Measurements from ENCODE around the gene MMP11. TPM values are rescaled to one million over a fixed set of nuclear protein-coding genes. Genes with fewer than 3 reads are reported as not detected.

MMP11 gene
- total and polyA plus RNA-seq, 2 experiments from 2014 or later: 5.3 to 17.4 TPM

GRCh38 chr22:23816156-23816976 is 43.7 kb downstream of the MMP11 start:
- Mint-ChIP-seq H3K27ac (no peak overlapping the region), H3K27me3 (ENCODE audit: insufficient read depth, low read depth, poor library complexity) (peaks cover 14% of the 10 kb centered on the region), H3K9me3 (no peaks in the 10 kb centered on the region; the same call in 2 of the 3 replicates), H3K4me3 (no peak overlapping the region), H3K4me1 (peaks cover 9% of the 10 kb centered on the region; the same call in 2 of the 3 replicates), H3K36me3 (ENCODE audit: low read depth) (peaks cover 92% of the 10 kb centered on the region)
- Histone ChIP-seq H3K27ac (ENCODE audit: low read depth) (no peak overlapping the region), H3F3A (replicated peaks; ENCODE audit: low read depth) (no peaks in the 10 kb centered on the region), H3K36me3 (ENCODE audit: insufficient read depth) (peaks cover 45% of the 10 kb centered on the region), H3K9me2 (ENCODE audit: insufficient read depth) (0 out of 2 replicates have a peak, but pooled peaks cover 4% of the 10 kb centered on the region), H4K20me1 (replicated peaks; ENCODE audit: insufficient read depth) (no peaks in the 10 kb centered on the region; the same call in 1 of the 2 replicates), H3K4me2 (no peak overlapping the region), H3K4me1 (ENCODE audit: insufficient read depth) (no peaks in the 10 kb centered on the region), H3K4me3 (no peak overlapping the region), H3K27me3 (ENCODE audit: insufficient read depth) (no peaks in the 10 kb centered on the region), H3K79me2 (replicated peaks; ENCODE audit: insufficient read depth) (no peaks in the 10 kb centered on the region), H2AFZ (no peak overlapping the region)
- ATAC-seq: no peak
- no peak for DNase-seq (ENCODE audit: low spot score)
- TF ChIP-seq, protein P1, sequence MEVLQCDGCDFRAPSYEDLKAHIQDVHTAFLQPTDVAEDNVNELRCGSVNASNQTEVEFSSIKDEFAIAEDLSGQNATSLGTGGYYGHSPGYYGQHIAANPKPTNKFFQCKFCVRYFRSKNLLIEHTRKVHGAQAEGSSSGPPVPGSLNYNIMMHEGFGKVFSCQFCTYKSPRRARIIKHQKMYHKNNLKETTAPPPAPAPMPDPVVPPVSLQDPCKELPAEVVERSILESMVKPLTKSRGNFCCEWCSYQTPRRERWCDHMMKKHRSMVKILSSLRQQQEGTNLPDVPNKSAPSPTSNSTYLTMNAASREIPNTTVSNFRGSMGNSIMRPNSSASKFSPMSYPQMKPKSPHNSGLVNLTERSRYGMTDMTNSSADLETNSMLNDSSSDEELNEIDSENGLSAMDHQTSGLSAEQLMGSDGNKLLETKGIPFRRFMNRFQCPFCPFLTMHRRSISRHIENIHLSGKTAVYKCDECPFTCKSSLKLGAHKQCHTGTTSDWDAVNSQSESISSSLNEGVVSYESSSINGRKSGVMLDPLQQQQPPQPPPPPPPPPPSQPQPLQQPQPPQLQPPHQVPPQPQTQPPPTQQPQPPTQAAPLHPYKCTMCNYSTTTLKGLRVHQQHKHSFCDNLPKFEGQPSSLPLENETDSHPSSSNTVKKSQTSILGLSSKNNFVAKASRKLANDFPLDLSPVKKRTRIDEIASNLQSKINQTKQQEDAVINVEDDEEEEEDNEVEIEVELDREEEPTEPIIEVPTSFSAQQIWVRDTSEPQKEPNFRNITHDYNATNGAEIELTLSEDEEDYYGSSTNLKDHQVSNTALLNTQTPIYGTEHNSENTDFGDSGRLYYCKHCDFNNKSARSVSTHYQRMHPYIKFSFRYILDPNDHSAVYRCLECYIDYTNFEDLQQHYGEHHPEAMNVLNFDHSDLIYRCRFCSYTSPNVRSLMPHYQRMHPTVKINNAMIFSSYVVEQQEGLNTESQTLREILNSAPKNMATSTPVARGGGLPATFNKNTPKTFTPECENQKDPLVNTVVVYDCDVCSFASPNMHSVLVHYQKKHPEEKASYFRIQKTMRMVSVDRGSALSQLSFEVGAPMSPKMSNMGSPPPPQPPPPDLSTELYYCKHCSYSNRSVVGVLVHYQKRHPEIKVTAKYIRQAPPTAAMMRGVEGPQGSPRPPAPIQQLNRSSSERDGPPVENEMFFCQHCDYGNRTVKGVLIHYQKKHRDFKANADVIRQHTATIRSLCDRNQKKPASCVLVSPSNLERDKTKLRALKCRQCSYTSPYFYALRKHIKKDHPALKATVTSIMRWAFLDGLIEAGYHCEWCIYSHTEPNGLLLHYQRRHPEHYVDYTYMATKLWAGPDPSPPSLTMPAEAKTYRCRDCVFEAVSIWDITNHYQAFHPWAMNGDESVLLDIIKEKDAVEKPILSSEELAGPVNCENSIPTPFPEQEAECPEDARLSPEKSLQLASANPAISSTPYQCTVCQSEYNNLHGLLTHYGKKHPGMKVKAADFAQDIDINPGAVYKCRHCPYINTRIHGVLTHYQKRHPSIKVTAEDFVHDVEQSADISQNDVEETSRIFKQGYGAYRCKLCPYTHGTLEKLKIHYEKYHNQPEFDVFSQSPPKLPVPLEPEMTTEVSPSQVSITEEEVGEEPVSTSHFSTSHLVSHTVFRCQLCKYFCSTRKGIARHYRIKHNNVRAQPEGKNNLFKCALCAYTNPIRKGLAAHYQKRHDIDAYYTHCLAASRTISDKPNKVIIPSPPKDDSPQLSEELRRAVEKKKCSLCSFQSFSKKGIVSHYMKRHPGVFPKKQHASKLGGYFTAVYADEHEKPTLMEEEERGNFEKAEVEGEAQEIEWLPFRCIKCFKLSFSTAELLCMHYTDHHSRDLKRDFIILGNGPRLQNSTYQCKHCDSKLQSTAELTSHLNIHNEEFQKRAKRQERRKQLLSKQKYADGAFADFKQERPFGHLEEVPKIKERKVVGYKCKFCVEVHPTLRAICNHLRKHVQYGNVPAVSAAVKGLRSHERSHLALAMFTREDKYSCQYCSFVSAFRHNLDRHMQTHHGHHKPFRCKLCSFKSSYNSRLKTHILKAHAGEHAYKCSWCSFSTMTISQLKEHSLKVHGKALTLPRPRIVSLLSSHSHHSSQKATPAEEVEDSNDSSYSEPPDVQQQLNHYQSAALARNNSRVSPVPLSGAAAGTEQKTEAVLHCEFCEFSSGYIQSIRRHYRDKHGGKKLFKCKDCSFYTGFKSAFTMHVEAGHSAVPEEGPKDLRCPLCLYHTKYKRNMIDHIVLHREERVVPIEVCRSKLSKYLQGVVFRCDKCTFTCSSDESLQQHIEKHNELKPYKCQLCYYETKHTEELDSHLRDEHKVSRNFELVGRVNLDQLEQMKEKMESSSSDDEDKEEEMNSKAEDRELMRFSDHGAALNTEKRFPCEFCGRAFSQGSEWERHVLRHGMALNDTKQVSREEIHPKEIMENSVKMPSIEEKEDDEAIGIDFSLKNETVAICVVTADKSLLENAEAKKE (CRISPR knock-in tag; IDR thresholded peaks at IDR 0.05): no peak
- TF ChIP-seq JUNB (IDR thresholded peaks at IDR 0.05; ENCODE audit: unreplicated experiment) (no peak), EZH2 (IDR thresholded peaks at IDR 0.05; ENCODE audit: low read depth, unreplicated experiment) (no peak)
- TF ChIP-seq, protein P2, sequence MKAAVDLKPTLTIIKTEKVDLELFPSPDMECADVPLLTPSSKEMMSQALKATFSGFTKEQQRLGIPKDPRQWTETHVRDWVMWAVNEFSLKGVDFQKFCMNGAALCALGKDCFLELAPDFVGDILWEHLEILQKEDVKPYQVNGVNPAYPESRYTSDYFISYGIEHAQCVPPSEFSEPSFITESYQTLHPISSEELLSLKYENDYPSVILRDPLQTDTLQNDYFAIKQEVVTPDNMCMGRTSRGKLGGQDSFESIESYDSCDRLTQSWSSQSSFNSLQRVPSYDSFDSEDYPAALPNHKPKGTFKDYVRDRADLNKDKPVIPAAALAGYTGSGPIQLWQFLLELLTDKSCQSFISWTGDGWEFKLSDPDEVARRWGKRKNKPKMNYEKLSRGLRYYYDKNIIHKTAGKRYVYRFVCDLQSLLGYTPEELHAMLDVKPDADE (IDR thresholded peaks at IDR 0.05): no peak
